COR-L47 (cell line): Measurements from ENCODE around the gene HK1.

Experiments
- DNase-seq: peaks from one replicate; lab custom pipeline; 2025; lab: John Stamatoyannopoulos, UW

Gene HK1

DNA sequence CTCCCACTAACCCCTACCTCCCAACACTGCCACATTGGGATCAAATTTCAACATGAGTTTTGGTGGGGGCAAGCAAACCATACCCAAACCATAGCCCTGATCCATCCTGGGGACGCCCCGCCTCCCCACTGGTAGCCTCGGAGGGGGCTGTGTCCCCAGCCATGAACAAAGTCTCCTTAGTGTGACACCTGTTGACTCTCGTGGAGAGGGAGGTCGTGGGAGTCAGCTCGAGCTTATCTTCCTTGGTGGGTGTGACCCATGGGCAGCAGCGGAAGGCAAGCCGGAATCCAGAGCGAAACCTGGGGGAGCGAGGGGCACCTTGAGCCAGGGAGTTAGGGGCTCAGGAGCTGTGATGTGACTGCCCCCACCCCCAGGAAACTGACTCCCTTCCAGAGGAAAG is 126.5 kb downstream of the HK1 start:
- no peak for DNase-seq

DNA sequence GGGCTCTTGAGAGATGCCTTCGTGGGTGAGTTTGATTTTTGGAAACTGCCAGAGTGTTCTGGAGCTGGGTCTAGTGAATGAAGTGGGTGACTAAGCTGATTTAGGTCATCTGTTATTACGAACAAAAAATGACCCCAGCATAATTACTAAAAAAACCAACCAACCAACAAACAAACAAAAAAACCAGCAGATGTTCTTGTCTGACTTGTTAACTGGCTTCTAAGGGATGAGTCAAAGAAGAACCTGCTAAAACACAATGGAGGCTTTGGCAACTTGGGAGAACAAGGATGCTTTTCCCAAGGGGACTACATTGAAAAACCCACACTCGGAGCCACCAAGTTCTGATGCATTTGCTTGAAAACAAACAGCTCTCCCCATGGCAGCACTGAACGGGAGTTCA is 126.9 kb downstream of the HK1 start:
- no peak for DNase-seq

GRCh38 chr10:69406302-69406811 is 128.1 kb downstream of the HK1 start:
- DNase-seq = no peak

DNA sequence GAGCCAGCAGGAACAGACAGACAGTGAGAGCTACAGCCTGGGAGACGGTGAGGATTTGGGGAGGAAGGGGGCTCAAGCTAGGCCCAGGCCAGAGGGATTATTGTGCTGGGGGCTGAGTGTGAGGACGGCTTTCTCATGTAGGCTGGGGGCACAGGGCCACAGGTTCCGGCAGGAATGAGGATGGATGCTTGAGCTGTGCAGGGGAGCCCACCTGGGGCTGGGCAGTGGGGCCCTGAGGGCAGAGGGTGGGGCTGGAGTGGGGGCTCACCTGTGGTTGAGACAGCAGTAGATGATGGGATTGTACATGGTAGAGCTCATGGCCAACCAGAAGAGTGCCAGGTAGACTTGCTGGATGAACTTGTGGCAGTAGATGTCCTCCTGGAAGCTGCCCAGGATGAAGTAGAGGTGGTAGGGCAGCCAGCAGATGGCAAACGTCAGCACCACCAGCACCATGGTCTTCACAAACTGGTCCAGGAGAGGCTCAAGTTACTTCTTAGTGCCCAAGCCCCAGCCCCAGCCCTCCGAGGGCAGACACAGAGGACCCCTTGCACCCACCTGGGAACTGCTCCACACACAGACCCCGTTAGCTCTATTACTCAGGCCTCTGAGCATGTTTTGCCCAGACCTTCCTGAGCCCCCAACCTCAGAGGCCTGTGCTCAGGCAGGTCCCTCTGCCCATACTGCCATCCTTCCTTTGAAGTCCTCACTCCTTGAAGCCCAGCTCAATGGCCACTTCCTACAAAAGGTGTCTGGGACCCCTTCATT is 128.7 kb downstream of the HK1 start:
- DNase-seq = no peak

GRCh38 chr10:69407621-69408301 is 129.5 kb downstream of the HK1 start:
- no peak for DNase-seq

DNA sequence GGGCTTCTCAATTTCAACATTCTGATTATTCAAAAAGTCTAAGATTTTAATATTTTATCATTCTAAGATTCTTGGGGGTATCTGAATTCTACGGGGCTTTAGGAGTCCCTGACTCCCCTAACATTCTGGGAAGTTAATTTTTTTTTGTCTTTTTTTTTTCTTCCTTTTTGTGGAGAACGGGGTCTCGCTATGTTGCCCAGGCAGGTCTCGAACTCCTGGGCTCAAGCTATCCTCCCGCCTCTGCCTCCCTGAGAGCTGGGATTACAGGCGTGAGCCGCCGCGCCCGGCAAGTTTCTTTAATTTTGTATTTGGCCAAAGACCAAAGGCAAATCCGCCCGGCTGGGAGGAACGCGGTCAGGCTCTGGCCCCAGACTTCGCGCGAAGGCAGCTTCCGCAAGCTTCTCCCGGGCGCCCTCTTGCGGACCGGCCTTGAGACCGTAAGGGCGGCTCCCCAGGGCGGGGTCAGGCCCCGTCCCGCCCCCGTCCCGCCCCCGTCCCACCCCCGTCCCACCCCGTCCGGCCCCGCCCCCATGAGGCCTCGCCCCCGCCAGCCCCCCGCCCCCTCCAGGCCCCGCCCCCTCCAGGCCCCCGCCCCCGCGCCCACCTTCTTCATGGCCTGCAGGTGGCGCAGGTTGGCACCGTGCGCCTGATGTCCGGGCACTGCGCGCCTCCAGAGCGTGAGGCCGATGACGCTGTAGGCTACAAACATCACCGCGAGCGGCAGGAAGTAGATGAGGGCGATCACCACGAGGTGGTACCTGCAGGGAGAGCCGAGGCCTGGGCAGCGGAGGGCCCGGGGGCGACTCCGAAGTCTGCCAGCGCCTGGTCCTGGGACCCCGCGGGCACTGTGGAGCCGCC is 130.3 kb downstream of the HK1 start:
- DNase-seq = peak; percentile 82

- DNase-seq = no peak
Measured at GRCh38 chr10:69409176-69409495, 130.8 kb downstream of the HK1 start.

GRCh38 chr10:69409968-69410367 is 131.7 kb downstream of the HK1 start:
- DNase-seq = no peak

DNA sequence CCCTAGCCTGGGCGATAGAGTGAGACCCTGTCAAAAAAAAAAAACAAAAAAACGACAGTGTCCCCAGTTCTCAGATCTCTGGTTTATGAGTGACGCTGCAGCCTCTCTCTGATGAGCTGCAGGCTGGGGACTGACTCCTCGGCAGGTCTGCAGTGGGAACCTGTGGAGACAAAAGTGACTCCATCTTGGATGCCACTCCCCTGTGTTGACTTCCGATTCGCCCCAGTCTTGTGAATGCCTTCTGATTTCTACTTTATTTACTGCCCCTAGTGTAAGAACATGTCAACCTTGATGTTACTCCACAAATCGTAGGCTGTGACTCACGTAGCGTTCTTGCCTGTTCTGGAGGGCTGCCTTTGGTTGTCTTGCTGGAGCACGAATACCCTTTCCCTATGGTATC is 132.2 kb downstream of the HK1 start:
- DNase-seq = no peak

GRCh38 chr10:69411476-69411875 is 133.2 kb downstream of the HK1 start:
- no peak for DNase-seq

DNA sequence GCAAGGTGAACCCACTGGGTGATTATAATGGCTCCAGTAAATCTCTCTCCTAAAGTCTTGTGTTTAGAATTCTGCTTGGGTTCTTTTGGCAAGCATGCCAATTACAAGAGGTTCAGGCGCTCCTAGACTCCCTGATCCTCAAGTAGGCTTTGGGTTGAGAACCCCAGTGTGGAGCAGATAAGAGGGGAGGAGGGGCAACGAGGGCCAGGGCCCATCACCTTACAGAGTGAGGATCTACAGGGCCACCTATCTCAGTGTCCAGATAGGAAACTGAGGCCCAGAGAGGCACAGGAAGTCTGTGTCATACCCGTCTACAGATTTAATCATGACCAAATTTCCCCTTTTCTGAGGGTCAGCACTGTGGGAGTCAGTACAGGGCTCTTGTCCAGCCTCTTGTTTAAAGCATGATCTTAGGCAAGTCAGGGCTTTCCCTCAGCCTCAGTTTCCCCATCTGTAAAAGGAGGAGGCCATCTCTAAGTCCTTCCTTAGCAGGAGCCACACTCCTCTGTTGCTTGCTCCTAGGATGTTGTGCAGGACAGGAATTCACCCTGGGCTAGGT is 134.0 kb downstream of the HK1 start:
- no peak for DNase-seq

DNA sequence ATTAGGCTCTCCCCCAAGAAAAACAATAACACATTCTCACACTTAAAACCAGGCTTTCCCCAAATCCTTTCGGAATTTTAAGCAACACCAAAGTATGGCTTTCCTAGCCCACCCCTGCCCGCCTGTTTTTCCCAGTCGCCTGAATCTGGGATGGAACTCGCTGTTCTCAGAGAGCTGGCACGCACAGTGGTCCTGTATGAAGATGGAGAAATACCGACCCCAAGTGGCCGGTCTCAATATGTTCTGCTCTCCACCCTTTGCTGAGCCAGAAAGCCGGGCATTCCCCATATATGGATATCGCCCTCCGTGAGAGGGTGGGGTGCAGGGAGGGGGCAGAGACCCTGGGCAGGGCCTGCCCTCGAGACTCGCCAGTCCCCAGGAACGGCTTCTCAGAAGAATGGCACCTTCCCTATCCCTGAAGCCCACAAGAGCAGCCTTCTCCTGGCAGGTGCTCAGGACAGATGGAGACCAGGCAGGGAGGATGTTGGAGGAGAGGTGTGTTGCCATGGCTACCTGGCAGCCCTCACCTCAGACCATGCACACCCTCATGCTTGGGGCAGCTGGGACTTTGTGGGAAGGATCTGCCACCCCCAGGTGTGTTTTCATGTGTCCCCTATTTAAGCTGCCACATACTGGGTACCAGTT is 135.0 kb downstream of the HK1 start:
- DNase-seq = no peak

DNA sequence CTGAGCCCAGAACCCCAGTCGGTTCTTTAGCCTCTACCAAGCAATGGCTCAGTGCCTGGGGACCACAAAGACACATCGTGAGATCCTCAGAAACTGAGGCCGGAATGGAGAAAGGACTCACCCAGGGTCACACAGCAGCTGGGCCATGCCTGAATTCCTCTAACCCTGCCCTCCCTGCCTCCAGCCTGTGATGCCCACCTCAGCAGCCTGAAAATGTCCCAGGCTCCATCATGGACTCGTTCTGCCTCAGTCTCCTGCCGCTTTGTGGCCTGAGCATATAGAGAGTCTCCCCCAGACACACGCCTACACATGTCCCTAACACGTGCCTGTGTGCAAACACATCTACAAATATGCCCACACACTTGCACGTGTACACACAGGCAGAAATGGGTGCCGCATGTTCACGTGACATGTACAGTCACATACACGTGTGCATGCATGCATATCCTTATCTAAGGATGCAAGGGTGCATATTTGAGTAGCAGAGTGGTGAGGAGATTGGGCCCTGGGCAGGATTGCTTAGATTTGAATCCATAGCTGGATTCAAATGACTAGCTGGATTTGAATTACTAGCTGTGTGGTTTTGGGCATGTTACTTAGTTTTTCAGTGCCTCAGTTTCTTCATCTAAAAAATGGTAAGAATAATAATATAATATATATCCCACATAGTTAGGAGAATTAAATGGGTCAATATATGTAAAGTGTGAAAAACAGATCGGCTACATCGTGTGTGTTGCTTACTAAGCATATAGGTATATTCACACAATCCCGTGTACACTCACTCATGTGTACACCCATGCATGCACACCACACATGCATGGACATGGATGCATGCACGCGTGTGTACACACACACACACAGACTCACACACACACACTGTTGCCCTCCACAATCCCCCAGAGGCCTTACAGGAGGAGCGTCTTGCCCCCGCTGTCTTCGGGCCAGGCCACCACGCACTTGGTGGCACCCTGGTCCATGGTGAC is 136.0 kb downstream of the HK1 start:
- no peak for DNase-seq

DNA sequence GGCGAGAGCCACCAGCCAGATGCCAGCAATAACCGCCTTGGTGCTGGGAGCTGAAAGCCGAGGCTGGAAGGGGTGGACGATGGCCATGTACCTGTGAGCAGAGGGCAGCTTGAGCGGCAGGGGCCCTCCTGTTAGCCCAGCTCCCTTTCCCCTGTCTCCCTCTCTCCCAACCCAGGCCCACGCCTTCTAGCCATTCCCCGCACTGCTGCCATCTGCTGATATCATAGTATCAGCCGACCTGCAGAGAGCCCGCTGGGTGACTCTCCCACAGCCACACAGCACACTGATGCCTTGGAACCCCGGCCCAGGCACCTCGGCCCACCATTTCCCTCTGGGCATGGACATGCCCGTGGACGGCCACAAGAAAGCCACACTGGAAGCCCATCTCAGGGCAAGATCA is 136.8 kb downstream of the HK1 start:
- no peak for DNase-seq

DNA sequence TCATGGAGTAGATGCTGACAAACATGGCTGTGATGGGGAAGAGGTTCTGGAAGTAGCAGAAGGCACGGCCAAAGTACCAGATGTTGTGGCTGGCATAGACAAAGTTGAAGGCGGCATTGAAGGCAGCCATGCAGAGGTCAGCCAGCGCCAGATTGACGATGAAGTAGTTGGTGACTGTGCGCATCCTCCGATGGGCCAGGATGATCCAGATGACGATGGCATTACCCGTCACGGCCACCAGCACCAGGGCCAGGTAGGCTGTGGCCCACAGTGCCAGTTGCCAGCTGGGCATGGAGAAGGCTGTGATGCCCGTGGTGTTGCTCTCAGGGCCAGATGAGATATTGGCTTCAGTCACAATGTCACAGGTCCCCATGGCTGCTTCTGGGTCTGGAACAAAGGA is 137.7 kb downstream of the HK1 start:
- no peak for DNase-seq

DNA sequence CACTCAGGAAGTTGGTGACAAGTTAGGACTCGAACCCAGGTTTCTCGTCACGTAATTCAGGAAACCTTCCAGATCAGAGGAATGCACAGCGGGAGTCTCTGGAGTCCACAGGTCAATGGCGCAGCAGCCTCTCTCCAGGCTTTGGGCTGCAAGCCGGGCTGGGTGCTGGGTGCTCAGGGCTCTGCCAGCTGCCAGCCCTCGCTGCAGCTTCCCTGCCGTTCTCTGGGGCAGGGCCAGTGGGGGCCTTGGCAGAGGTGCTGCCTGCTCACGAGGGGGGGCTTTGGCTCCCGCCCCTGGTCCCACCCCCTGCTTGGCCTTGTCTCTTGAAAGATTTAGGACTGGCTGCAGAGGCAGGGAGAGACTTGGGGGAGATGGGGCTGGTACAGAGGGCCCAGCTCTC is 138.4 kb downstream of the HK1 start, which contains the start of gene TACR2:
Gene TACR2 (minus strand): TSS at position 224 of the 400 bp plus-strand sequence. CDS start 595 bp downstream, outside the sequence.
- DNase-seq = no peak

DNA sequence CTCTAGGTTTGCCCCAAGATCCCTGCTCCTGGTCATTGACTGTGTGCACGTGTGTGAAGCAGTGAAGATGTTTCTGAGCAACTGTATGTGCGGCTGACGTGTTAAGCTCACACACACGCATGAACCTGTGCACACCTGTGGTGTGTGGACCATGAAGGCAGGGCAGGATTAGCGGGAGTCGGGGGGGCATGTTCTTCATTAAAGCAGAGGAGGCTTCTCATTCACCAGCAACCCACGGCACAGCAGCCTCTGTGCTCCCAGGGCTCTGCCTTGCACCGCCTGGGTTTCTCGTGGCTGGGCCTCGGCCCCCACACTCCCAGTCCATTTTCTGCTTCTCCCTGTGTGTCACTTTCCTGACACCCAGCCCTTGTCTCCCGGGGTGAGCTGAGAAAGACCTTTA is 139.2 kb downstream of the HK1 start:
- no peak for DNase-seq

DNA sequence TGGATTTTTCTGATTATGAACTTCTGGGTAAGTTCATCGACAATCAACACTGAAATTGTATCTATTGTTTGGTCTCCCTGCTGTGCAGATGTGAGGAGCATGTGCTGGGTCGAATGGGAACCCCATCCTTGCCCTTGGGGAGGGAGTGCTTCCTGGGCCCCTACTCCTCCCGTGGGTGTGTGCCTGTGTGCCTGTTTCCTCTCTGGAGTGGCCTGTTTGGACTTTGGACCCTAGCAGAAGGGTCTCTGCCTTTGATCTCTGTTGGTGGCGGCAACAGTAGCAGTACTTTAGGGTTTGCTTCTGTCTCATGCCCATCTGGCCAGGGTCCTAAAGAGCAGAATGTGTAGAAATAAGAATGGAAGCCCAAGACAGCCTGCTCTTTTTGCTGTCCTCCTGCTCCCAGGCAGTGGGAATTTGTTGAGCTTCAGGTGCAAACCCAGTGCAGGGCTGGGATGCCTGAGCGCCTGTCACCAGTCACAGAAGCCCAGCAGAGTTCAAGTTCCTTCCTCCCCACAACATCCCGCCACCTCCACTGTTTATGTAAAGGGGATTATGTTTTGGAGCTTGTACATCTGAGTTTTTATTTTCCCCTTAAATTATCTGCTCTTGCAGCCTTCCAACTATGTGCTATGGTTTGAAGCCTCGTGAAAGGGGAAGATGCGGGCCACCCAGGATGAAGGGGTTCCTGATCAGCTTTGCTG is 139.9 kb downstream of the HK1 start:
- DNase-seq = no peak

- DNase-seq = no peak
Measured at GRCh38 chr10:69419096-69419743, 140.9 kb downstream of the HK1 start.
